Liver (tissue), 9 donors: ENCODE measurements around the gene RAB3C. TPM values are rescaled to one million over a fixed set of nuclear protein-coding genes. Genes with fewer than 3 reads are reported as not detected.

Experiments used
- DNase-seq: peaks from one replicate; pipeline ENCODE4 v3.0.0-alpha.2; 2017; ENCODE audit warnings: low spot score
- H3K27ac ChIP-seq, 2 donors: one replicate each; pipeline ENCODE4 v1.7.0; 2013; ENCODE audit warnings: inconsistent platforms in 2 of 2, low read length in 2 of 2, control low read depth in 1 of 2, low read depth in 1 of 2, mild to moderate bottlenecking in 1 of 2
- H3K27me3 ChIP-seq, 4 donors: one replicate each; pipeline versions ENCODE4 v1.6.1 to v1.7.0; 2013; ENCODE audit warnings: low read length in 3 of 4, inconsistent platforms in 1 of 4, mild to moderate bottlenecking in 1 of 4, moderate library complexity in 1 of 4; ENCODE audit not compliant: control insufficient read depth in 4 of 4, insufficient read depth in 4 of 4
- H3K36me3 ChIP-seq, 4 donors: one replicate each; pipeline versions ENCODE4 v1.6.1 to v1.7.0; 2013; ENCODE audit warnings: low read length in 3 of 4, mild to moderate bottlenecking in 3 of 4, low read depth in 1 of 4, moderate library complexity in 1 of 4; ENCODE audit not compliant: control insufficient read depth in 4 of 4, insufficient read depth in 3 of 4
- H3K4me1 ChIP-seq, 4 donors: one replicate each; pipeline versions ENCODE4 v1.6.1 to v1.7.0; 2013; ENCODE audit warnings: low read length in 3 of 4, mild to moderate bottlenecking in 3 of 4, moderate library complexity in 1 of 4; ENCODE audit not compliant: control insufficient read depth in 4 of 4, insufficient read depth in 4 of 4
- H3K4me3 ChIP-seq, 3 donors: one replicate each; pipeline versions ENCODE4 v1.6.1 to v1.7.0; 2013; ENCODE audit warnings: low read length in 3 of 3, control low read depth in 1 of 3, low read depth in 1 of 3, mild to moderate bottlenecking in 1 of 3
- H3K9ac ChIP-seq, 2 donors: one replicate each; pipeline ENCODE4 v1.7.0; 2013; ENCODE audit warnings: low read length in 2 of 2, mild to moderate bottlenecking in 2 of 2, moderate library complexity in 2 of 2, control low read depth in 1 of 2, low read depth in 1 of 2
- H3K9me3 ChIP-seq, 4 donors: one replicate each; pipeline versions ENCODE4 v1.6.1 to v1.7.0; 2013; ENCODE audit warnings: low read length in 3 of 4; ENCODE audit not compliant: control insufficient read depth in 4 of 4
- EGR1 ChIP-seq, 2 donors: IDR thresholded peaks; 2 replicates each; pipeline ENCODE4 v1.6.1; 2016 to 2018; ENCODE audit warnings: antibody characterized with exemption in 2 of 2, low read depth in 2 of 2
- FOXA1 ChIP-seq: IDR thresholded peaks from 2 replicates; pipeline ENCODE4 v1.6.1; 2016; ENCODE audit warnings: antibody characterized with exemption
- FOXA2 ChIP-seq: IDR thresholded peaks from 2 replicates; pipeline ENCODE4 v1.6.1; 2016; ENCODE audit warnings: antibody characterized with exemption
- GABPA ChIP-seq, 2 donors: IDR thresholded peaks in 1 of 2; conservative IDR thresholded peaks in 1 of 2; 2 replicates each; pipeline ENCODE4 v1.6.1; 2016; ENCODE audit warnings: antibody characterized with exemption in 2 of 2, mild to moderate bottlenecking in 1 of 2, moderate library complexity in 1 of 2
- HNF4A ChIP-seq, 2 donors: conservative IDR thresholded peaks; 2 replicates each; pipeline ENCODE4 v1.6.1; 2016; ENCODE audit warnings: antibody characterized with exemption in 2 of 2, mild to moderate bottlenecking in 2 of 2
- HNF4G ChIP-seq: IDR thresholded peaks from 2 replicates; pipeline ENCODE4 v1.6.1; 2016; ENCODE audit warnings: antibody characterized with exemption
- NR2F2 ChIP-seq: IDR thresholded peaks from 2 replicates; pipeline ENCODE4 v1.6.1; 2016; ENCODE audit warnings: antibody characterized with exemption
- RAD21 ChIP-seq, 2 donors: IDR thresholded peaks; 2 replicates each; pipeline ENCODE4 v1.6.1; 2016; ENCODE audit warnings: antibody characterized with exemption in 2 of 2, mild to moderate bottlenecking in 2 of 2
- RXRA ChIP-seq, 2 donors: IDR thresholded peaks; 2 replicates each; pipeline ENCODE4 v1.6.1; 2017 to 2018; ENCODE audit warnings: antibody characterized with exemption in 2 of 2, mild to moderate bottlenecking in 1 of 2
- SP1 ChIP-seq: IDR thresholded peaks from 2 replicates; pipeline ENCODE4 v1.6.1; 2018; ENCODE audit warnings: antibody characterized with exemption, mild to moderate bottlenecking
- YY1 ChIP-seq: IDR thresholded peaks from 2 replicates; pipeline ENCODE4 v1.6.1; 2016; ENCODE audit warnings: antibody characterized with exemption, mild to moderate bottlenecking
- WGBS: extraction: QIAGEN DNeasy Blood & Tissue Kit; methylation state at CpG from one replicate; pipeline ENCODE4 v1.1.7; 2013; 5-methylcytosine and 5-hydroxymethylcytosine counted together
- polyA plus RNA-seq, 2 donors: library from polyadenylated mRNA; stranded (reverse) in 1 of 2; unstranded in 1 of 2; fragments of 200-250 nt in 1 of 2; fragments of >200 nt in 1 of 2; fragmentation: Nextera tagmentation in 1 of 2; extraction: Ambion mirVana in 1 of 2; gene quantifications; one replicate each; pipeline versions ENCODE4 v1.2.1 to v1.2.3, GENCODE V29; 2013 to 2015
- total RNA-seq, 2 donors: library from RNA; depleted of rRNA; stranded (reverse); fragments of >200 nt; gene quantifications; one replicate each; pipeline ENCODE4 v1.2.3, GENCODE V29; 2014
- TF ChIP-seq, protein P1 (sequence below): IDR thresholded peaks from 2 replicates; pipeline ENCODE4 v1.6.1; 2016; ENCODE audit warnings: antibody characterized with exemption
- TF ChIP-seq, protein P2 (sequence below): IDR thresholded peaks from 2 replicates; pipeline ENCODE4 v1.6.1; 2016; ENCODE audit warnings: antibody characterized with exemption, mild to moderate bottlenecking
- TF ChIP-seq, protein P3 (sequence below): IDR thresholded peaks from 2 replicates; pipeline ENCODE4 v1.6.1; 2016; ENCODE audit warnings: antibody characterized with exemption
- TF ChIP-seq, protein P4 (sequence below): IDR thresholded peaks from 2 replicates; pipeline ENCODE4 v1.6.1; 2016; ENCODE audit warnings: antibody characterized with exemption
- TF ChIP-seq, protein P5 (sequence below): fragments of 150-350 bp; IDR thresholded peaks from 2 replicates; pipeline ENCODE4 v1.5.1; 2017; ENCODE audit warnings: improper control_type of control experiment, low read depth, low read length; ENCODE audit not compliant: missing input control
- donor health status: healthy.
- donor health status: healthy.
- donor health status: healthy.
- donor health status: healthy.
- donor health status: healthy.

Gene RAB3C
- total and polyA plus RNA-seq, 4 donors, result 0.72 to 4.6 (median 1.3) TPM

DNA sequence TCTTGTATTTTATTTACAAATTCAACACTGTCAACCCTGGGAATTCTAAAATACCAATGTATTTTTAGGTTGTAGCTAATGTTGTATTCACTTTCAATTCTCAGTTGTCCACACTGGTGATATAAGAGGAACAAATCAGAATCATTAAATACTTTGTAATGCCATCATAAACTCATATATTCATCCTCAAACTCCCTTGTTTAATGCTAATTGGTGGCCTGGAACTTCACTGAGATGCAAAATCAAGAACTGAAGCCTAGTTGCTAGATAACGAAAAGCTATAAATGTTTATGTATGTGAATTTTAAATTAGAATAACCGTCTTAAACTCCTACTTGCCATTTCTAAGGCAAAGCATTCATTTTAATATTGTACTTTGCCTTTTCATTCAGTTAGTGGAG, 274.7 kb downstream of the RAB3C start:
- no peak overlapping the region for H3K27ac ChIP-seq
- no peak overlapping the region for H3K4me3 ChIP-seq
- DNase-seq, result no peak
- no peak overlapping the region for H3K9ac ChIP-seq
- 46% methylated on average over 2 of the region's 2 CpGs for WGBS
- H3K36me3 ChIP-seq, result no peaks in the 10 kb centered on the region
- H3K4me1 ChIP-seq, result no peaks in the 10 kb centered on the region
- no peaks in the 10 kb centered on the region for H3K9me3 ChIP-seq
- H3K27me3 ChIP-seq, result no peaks in the 10 kb centered on the region
- TF ChIP-seq HNF4A (conservative IDR thresholded peaks at IDR 0.05) (no peak), SP1 (no peak), FOXA1 (no peak), FOXA2 (no peak), RAD21 (IDR thresholded peaks at IDR 0.05) (no peak), EGR1 (IDR thresholded peaks at IDR 0.05; ENCODE audit: low read depth in 2 of 2) (no peak), GABPA (IDR thresholded peaks at IDR 0.05 in 1 of 2, conservative IDR thresholded peaks at IDR 0.05 in 1 of 2) (no peak), RXRA (IDR thresholded peaks at IDR 0.05) (no peak), HNF4G (no peak), NR2F2 (no peak), YY1 (no peak)
- TF ChIP-seq, protein P1, sequence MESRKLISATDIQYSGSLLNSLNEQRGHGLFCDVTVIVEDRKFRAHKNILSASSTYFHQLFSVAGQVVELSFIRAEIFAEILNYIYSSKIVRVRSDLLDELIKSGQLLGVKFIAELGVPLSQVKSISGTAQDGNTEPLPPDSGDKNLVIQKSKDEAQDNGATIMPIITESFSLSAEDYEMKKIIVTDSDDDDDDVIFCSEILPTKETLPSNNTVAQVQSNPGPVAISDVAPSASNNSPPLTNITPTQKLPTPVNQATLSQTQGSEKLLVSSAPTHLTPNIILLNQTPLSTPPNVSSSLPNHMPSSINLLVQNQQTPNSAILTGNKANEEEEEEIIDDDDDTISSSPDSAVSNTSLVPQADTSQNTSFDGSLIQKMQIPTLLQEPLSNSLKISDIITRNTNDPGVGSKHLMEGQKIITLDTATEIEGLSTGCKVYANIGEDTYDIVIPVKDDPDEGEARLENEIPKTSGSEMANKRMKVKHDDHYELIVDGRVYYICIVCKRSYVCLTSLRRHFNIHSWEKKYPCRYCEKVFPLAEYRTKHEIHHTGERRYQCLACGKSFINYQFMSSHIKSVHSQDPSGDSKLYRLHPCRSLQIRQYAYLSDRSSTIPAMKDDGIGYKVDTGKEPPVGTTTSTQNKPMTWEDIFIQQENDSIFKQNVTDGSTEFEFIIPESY, result no peak
- TF ChIP-seq, protein P2, sequence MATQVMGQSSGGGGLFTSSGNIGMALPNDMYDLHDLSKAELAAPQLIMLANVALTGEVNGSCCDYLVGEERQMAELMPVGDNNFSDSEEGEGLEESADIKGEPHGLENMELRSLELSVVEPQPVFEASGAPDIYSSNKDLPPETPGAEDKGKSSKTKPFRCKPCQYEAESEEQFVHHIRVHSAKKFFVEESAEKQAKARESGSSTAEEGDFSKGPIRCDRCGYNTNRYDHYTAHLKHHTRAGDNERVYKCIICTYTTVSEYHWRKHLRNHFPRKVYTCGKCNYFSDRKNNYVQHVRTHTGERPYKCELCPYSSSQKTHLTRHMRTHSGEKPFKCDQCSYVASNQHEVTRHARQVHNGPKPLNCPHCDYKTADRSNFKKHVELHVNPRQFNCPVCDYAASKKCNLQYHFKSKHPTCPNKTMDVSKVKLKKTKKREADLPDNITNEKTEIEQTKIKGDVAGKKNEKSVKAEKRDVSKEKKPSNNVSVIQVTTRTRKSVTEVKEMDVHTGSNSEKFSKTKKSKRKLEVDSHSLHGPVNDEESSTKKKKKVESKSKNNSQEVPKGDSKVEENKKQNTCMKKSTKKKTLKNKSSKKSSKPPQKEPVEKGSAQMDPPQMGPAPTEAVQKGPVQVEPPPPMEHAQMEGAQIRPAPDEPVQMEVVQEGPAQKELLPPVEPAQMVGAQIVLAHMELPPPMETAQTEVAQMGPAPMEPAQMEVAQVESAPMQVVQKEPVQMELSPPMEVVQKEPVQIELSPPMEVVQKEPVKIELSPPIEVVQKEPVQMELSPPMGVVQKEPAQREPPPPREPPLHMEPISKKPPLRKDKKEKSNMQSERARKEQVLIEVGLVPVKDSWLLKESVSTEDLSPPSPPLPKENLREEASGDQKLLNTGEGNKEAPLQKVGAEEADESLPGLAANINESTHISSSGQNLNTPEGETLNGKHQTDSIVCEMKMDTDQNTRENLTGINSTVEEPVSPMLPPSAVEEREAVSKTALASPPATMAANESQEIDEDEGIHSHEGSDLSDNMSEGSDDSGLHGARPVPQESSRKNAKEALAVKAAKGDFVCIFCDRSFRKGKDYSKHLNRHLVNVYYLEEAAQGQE, result no peak
- TF ChIP-seq, protein P3, sequence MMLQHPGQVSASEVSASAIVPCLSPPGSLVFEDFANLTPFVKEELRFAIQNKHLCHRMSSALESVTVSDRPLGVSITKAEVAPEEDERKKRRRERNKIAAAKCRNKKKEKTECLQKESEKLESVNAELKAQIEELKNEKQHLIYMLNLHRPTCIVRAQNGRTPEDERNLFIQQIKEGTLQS, result no peak
- TF ChIP-seq, protein P4, sequence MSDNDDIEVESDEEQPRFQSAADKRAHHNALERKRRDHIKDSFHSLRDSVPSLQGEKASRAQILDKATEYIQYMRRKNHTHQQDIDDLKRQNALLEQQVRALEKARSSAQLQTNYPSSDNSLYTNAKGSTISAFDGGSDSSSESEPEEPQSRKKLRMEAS, result no peak
- TF ChIP-seq, protein P5, sequence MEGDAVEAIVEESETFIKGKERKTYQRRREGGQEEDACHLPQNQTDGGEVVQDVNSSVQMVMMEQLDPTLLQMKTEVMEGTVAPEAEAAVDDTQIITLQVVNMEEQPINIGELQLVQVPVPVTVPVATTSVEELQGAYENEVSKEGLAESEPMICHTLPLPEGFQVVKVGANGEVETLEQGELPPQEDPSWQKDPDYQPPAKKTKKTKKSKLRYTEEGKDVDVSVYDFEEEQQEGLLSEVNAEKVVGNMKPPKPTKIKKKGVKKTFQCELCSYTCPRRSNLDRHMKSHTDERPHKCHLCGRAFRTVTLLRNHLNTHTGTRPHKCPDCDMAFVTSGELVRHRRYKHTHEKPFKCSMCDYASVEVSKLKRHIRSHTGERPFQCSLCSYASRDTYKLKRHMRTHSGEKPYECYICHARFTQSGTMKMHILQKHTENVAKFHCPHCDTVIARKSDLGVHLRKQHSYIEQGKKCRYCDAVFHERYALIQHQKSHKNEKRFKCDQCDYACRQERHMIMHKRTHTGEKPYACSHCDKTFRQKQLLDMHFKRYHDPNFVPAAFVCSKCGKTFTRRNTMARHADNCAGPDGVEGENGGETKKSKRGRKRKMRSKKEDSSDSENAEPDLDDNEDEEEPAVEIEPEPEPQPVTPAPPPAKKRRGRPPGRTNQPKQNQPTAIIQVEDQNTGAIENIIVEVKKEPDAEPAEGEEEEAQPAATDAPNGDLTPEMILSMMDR, result no peak

DNA sequence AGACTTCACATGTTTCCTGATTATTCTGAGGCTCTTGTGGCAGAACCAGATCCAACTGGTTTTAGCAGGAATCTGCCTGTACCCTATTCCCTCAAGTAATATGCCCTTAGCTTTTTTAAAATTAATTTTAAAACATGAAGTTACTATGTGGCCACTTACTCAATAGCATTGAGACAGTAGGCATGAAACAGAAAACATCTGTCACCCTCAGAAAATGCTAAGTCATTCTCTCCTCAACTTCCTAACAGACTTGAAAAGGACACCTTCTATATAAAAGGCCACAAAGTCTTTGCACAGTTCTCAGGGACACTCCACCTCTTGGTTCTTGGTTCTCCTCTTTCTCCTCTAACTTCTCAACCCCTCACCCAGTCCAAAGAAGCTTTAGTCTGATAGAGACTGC, 277.8 kb downstream of the RAB3C start:
- Histone ChIP-seq H3K4me1 (no peaks in the 10 kb centered on the region), H3K9me3 (no peaks in the 10 kb centered on the region), H3K9ac (no peak overlapping the region), H3K27me3 (no peaks in the 10 kb centered on the region), H3K27ac (no peak overlapping the region), H3K4me3 (no peak overlapping the region), H3K36me3 (no peaks in the 10 kb centered on the region)
- TF ChIP-seq HNF4A (conservative IDR thresholded peaks at IDR 0.05), result no peak
- DNase-seq, result no peak
